MM.1S (cell line): ENCODE results near the gene CACNA1D.

Experiments
- DNase-seq: peaks from one replicate; pipeline ENCODE4 v3.0.0-alpha.2; 2015
- H2AFZ ChIP-seq: fragments of 300-600 bp; sonication (generic); 2 replicates; pipeline ENCODE4 v1.6.0; 2016; ENCODE audit warnings: antibody characterized with exemption, low read length
- H3F3A ChIP-seq: fragments of 300-600 bp; sonication (generic); 2 replicates; pipeline ENCODE4 v1.6.1; 2016; ENCODE audit warnings: mild to moderate bottlenecking, antibody characterized with exemption, low read length, moderate library complexity, mixed read lengths; ENCODE audit not compliant: insufficient read depth
- H3K27ac ChIP-seq: fragments of 300-600 bp; sonication (generic); 2 replicates; pipeline ENCODE4 v1.5.1; 2016; ENCODE audit warnings: mild to moderate bottlenecking, low read length
- H3K27me3 ChIP-seq: fragments of 300-600 bp; sonication (generic); replicated peaks from 2 replicates; pipeline ENCODE4 v1.6.0; 2016; ENCODE audit warnings: low read length; ENCODE audit not compliant: insufficient read depth
- H3K36me3 ChIP-seq: fragments of 300-600 bp; sonication (generic); replicated peaks from 2 replicates; pipeline ENCODE4 v1.6.1; 2016; ENCODE audit warnings: mild to moderate bottlenecking, low read length, mixed read lengths; ENCODE audit not compliant: insufficient read depth
- H3K4me1 ChIP-seq: fragments of 300-600 bp; sonication (generic); 2 replicates; pipeline ENCODE4 v1.6.1; 2016; ENCODE audit warnings: low read length, mixed read lengths
- H3K4me2 ChIP-seq: fragments of 300-600 bp; sonication (generic); 2 replicates; pipeline ENCODE4 v1.6.0; 2016; ENCODE audit warnings: low read depth, low read length
- H3K4me3 ChIP-seq: fragments of 300-600 bp; sonication (generic); 2 replicates; pipeline ENCODE4 v1.5.1; 2016; ENCODE audit warnings: low read length, mixed read lengths
- H3K79me2 ChIP-seq: fragments of 300-600 bp; sonication (generic); 2 replicates; pipeline ENCODE4 v1.6.1; 2016; ENCODE audit warnings: mixed run types, low read length, mixed read lengths
- H3K9ac ChIP-seq: fragments of 300-600 bp; sonication (generic); 2 replicates; pipeline ENCODE4 v1.6.1; 2016; ENCODE audit warnings: low read length, mixed read lengths
- H3K9me2 ChIP-seq: fragments of 300-600 bp; sonication (generic); replicated peaks from 2 replicates; pipeline ENCODE4 v1.6.1; 2016; ENCODE audit warnings: mild to moderate bottlenecking, low read length, mixed read lengths; ENCODE audit not compliant: insufficient read depth
- H3K9me3 ChIP-seq: fragments of 300-600 bp; sonication (generic); replicated peaks from 2 replicates; pipeline ENCODE4 v1.6.1; 2016; ENCODE audit warnings: mild to moderate bottlenecking, low read length, mixed read lengths; ENCODE audit not compliant: insufficient read depth
- H4K20me1 ChIP-seq: fragments of 300-600 bp; sonication (generic); 2 replicates; pipeline ENCODE4 v1.6.1; 2016; ENCODE audit warnings: mild to moderate bottlenecking, low read length, moderate library complexity, mixed read lengths; ENCODE audit not compliant: insufficient read depth
- EZH2 ChIP-seq: fragments of 300-600 bp; sonication (generic); optimal IDR thresholded peaks from 2 replicates; pipeline ENCODE3; 2017; ENCODE audit warnings: low read depth, mild to moderate bottlenecking, antibody characterized with exemption, low read length, mixed read lengths
- EZH2phosphoT487 ChIP-seq: fragments of 300-600 bp; sonication (generic); IDR thresholded peaks from 2 replicates; pipeline ENCODE4 v1.6.1; 2018; ENCODE audit warnings: antibody characterized with exemption, low read length
- TF ChIP-seq, protein P1 (sequence below): fragments of 300-600 bp; sonication (generic); IDR thresholded peaks from 2 replicates; pipeline ENCODE4 v1.5.1; 2016; ENCODE audit warnings: antibody characterized with exemption, low read length, mixed read lengths

Gene CACNA1D

DNA sequence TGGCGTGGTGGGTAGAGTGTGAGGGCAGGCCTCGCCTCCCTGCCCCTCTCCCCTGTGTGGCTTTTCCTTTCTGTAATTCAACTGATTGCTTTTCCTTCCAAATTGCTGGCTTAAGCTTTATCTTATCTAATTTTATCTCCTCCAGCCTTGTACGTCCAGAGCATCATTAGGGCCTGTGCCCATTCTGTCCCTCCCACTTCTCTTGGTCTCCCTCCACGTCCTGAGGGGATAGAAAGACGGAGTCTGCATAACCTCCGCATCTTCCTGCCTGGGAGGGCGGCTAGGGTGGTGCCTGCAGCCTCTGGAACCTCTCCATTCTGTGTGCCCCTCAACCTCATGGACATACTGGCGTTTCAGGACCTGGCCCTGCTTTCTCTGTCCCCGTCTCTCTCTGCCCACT lies 39.8 kb downstream of the CACNA1D start:
- DNase-seq = no peak
- H3K4me1 ChIP-seq = no peaks in the 10 kb centered on the region
- H3K9me2 ChIP-seq = no peaks in the 10 kb centered on the region
- H3K9me3 ChIP-seq = no peaks in the 10 kb centered on the region
- H3K27me3 ChIP-seq = no peaks in the 10 kb centered on the region
- no peaks in the 10 kb centered on the region for H3K36me3 ChIP-seq
- H3K27ac ChIP-seq = no peak overlapping the region
- H2AFZ ChIP-seq = no peak overlapping the region
- H4K20me1 ChIP-seq = no peaks in the 10 kb centered on the region
- no peak overlapping the region for H3K4me3 ChIP-seq
- H3K79me2 ChIP-seq = no peaks in the 10 kb centered on the region
- H3K4me2 ChIP-seq = no peak overlapping the region
- TF ChIP-seq EZH2phosphoT487 (no peak), EZH2 (no peak)
- TF ChIP-seq, protein P1, sequence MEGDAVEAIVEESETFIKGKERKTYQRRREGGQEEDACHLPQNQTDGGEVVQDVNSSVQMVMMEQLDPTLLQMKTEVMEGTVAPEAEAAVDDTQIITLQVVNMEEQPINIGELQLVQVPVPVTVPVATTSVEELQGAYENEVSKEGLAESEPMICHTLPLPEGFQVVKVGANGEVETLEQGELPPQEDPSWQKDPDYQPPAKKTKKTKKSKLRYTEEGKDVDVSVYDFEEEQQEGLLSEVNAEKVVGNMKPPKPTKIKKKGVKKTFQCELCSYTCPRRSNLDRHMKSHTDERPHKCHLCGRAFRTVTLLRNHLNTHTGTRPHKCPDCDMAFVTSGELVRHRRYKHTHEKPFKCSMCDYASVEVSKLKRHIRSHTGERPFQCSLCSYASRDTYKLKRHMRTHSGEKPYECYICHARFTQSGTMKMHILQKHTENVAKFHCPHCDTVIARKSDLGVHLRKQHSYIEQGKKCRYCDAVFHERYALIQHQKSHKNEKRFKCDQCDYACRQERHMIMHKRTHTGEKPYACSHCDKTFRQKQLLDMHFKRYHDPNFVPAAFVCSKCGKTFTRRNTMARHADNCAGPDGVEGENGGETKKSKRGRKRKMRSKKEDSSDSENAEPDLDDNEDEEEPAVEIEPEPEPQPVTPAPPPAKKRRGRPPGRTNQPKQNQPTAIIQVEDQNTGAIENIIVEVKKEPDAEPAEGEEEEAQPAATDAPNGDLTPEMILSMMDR = no peak
- H3F3A ChIP-seq = no peaks in the 10 kb centered on the region
- no peak overlapping the region for H3K9ac ChIP-seq

DNA sequence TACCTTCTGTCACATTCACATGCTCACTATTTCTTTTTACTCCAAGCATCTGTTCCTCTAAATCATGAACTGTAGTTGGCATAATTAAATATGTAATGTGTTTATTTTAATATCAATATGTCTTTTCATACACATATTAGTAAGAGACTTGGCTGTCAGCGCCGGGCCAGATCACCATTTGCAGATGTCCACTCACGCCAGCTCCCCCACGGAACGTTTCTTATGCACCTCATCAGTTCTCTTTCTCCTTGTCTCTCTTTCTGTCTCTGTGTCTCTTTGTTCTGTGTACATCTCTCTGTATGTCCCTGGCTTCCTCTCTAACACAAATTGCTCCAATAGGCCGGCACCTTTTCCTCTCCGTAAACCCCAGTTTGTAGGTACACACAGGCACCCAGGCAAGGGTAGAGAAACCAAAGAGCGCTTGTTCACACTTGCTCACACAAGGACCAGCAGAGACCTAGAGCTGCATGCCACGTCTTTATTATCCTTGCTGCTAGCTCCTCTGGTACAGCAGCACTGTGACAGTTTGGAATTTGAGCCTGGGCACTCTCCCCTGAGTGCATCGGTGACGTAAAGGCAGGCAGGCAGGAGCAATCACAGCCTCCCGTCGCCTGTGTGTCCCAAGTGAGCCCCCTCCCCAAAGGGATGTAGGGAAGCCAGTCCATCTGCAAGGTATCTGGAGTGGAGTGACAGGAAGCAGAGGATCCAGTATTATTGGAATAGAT lies 40.4 kb downstream of the CACNA1D start:
- Histone ChIP-seq H3K27ac (no peak overlapping the region), H3K9me2 (no peaks in the 10 kb centered on the region), H3F3A (no peaks in the 10 kb centered on the region), H3K36me3 (no peaks in the 10 kb centered on the region), H3K9ac (no peak overlapping the region), H4K20me1 (no peaks in the 10 kb centered on the region), H3K4me3 (no peak overlapping the region), H3K4me2 (no peak overlapping the region), H3K4me1 (no peaks in the 10 kb centered on the region), H3K79me2 (no peaks in the 10 kb centered on the region), H3K9me3 (no peaks in the 10 kb centered on the region), H3K27me3 (no peaks in the 10 kb centered on the region), H2AFZ (no peak overlapping the region)
- TF ChIP-seq EZH2 (no peak), EZH2phosphoT487 (no peak)
- TF ChIP-seq, protein P1 = no peak
- DNase-seq = no peak

DNA sequence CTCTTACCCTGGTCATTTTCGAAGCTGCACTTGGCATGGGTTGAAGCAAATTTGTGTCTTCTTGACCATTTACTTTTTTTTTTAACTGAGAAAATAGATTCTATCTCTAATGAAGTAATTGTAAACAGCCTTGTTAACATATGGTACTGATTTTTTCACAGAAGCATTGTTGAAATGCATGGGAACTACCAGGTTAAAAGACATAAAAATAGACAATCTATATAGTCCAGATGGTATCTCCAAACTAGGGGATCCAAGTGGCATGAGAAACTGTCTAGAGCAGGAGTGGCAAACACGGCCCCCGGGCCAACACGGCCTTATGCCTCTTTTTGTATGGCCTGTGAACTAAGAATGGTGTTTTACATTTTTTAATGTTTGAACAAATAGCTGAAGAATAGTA lies 41.9 kb downstream of the CACNA1D start:
- Histone ChIP-seq H3F3A (no peaks in the 10 kb centered on the region), H2AFZ (no peak overlapping the region), H3K79me2 (no peaks in the 10 kb centered on the region), H3K4me3 (no peak overlapping the region), H3K4me1 (no peaks in the 10 kb centered on the region), H4K20me1 (no peaks in the 10 kb centered on the region), H3K27me3 (no peaks in the 10 kb centered on the region), H3K36me3 (no peaks in the 10 kb centered on the region), H3K9me2 (no peaks in the 10 kb centered on the region), H3K4me2 (no peak overlapping the region), H3K9ac (no peak overlapping the region), H3K27ac (no peak overlapping the region), H3K9me3 (no peaks in the 10 kb centered on the region)
- TF ChIP-seq EZH2 = no peak
- TF ChIP-seq, protein P1 = no peak
- TF ChIP-seq EZH2phosphoT487 = no peak
- no peak for DNase-seq
